Kidney epithelial cell (primary cell): ENCODE measurements around the gene SASH1. TPM values are rescaled to one million over a fixed set of nuclear protein-coding genes. Genes with fewer than 3 reads are reported as not detected.

Experiments used
- DNase-seq: peaks from one replicate; pipeline ENCODE4 v3.0.0-alpha.2; 2010; ENCODE audit warnings: low read depth
- H3K27me3 ChIP-seq: 2 replicates; pipeline ENCODE4 v1.6.0; 2011; ENCODE audit warnings: low read length; ENCODE audit not compliant: control insufficient read depth, insufficient read depth
- H3K36me3 ChIP-seq: 2 replicates; pipeline ENCODE4 v1.5.1; 2011; ENCODE audit warnings: low read length; ENCODE audit not compliant: control insufficient read depth, insufficient read depth
- H3K4me3 ChIP-seq: 2 replicates; pipeline ENCODE4 v1.5.1; 2011; ENCODE audit warnings: low read depth, mild to moderate bottlenecking, control low read depth, low read length
- CTCF ChIP-seq: IDR thresholded peaks from 2 replicates; pipeline ENCODE4 v1.5.1; 2011; ENCODE audit warnings: mild to moderate bottlenecking, moderate library complexity, low read length, control low read depth, inconsistent platforms; ENCODE audit not compliant: insufficient read depth, poor library complexity, severe bottlenecking
- total RNA-seq: library from RNA; depleted of rRNA; stranded (reverse); fragments of >200 nt; gene quantifications from 2 replicates; pipeline ENCODE4 v1.2.3, GENCODE V29; 2015

The SASH1 gene
- total RNA-seq, 1 donor from 2014 or later: 13.8 TPM

GRCh38 chr6:148523551-148523950 lies 180.9 kb downstream of the SASH1 start:
- TF ChIP-seq CTCF: no peak
- peaks cover 1% of the 10 kb centered on the region for H3K36me3 ChIP-seq
- no peak for DNase-seq
- H3K27me3 ChIP-seq: no peaks in the 10 kb centered on the region
- no peak overlapping the region for H3K4me3 ChIP-seq

- Histone ChIP-seq H3K27me3 (no peaks in the 10 kb centered on the region), H3K4me3 (no peak overlapping the region), H3K36me3 (peaks cover 1% of the 10 kb centered on the region)
- DNase-seq: no peak
- no peak for TF ChIP-seq CTCF
Measured at GRCh38 chr6:148524471-148524882, 181.8 kb downstream of the SASH1 start.

- Histone ChIP-seq H3K36me3 (peaks cover 1% of the 10 kb centered on the region), H3K4me3 (no peak overlapping the region), H3K27me3 (no peaks in the 10 kb centered on the region)
- no peak for TF ChIP-seq CTCF
- no peak for DNase-seq
Measured at GRCh38 chr6:148524976-148525375, 182.3 kb downstream of the SASH1 start.

- no peak overlapping the region for H3K4me3 ChIP-seq
- no peak for DNase-seq
Measured at GRCh38 chr6:148525453-148525852, 182.8 kb downstream of the SASH1 start.

GRCh38 chr6:148526145-148526544 lies 183.5 kb downstream of the SASH1 start:
- Histone ChIP-seq H3K27me3 (no peaks in the 10 kb centered on the region), H3K4me3 (no peak overlapping the region), H3K36me3 (peaks cover 1% of the 10 kb centered on the region)
- TF ChIP-seq CTCF: no peak
- DNase-seq: no peak

More at GRCh38 chr6:148525453-148525852, 182.8 kb downstream of the SASH1 start:
- Histone ChIP-seq H3K36me3 (peaks cover 1% of the 10 kb centered on the region), H3K27me3 (no peaks in the 10 kb centered on the region)
- TF ChIP-seq CTCF: no peak

GRCh38 chr6:148528292-148528691 lies 185.7 kb downstream of the SASH1 start:
- TF ChIP-seq CTCF: no peak
- H3K27me3 ChIP-seq: no peaks in the 10 kb centered on the region
- H3K36me3 ChIP-seq: peaks cover 3% of the 10 kb centered on the region
- no peak for DNase-seq
- H3K4me3 ChIP-seq: no peak overlapping the region
